Raji (cell line): Measurements from ENCODE around the gene PDCD4.

ENCODE experiments used
- POLR2A ChIP-seq: IDR thresholded peaks from 2 replicates; pipeline ENCODE4 v1.6.1; 2011; ENCODE audit warnings: low read depth, low read length, control low read depth; ENCODE audit not compliant: insufficient read depth

Gene PDCD4

DNA sequence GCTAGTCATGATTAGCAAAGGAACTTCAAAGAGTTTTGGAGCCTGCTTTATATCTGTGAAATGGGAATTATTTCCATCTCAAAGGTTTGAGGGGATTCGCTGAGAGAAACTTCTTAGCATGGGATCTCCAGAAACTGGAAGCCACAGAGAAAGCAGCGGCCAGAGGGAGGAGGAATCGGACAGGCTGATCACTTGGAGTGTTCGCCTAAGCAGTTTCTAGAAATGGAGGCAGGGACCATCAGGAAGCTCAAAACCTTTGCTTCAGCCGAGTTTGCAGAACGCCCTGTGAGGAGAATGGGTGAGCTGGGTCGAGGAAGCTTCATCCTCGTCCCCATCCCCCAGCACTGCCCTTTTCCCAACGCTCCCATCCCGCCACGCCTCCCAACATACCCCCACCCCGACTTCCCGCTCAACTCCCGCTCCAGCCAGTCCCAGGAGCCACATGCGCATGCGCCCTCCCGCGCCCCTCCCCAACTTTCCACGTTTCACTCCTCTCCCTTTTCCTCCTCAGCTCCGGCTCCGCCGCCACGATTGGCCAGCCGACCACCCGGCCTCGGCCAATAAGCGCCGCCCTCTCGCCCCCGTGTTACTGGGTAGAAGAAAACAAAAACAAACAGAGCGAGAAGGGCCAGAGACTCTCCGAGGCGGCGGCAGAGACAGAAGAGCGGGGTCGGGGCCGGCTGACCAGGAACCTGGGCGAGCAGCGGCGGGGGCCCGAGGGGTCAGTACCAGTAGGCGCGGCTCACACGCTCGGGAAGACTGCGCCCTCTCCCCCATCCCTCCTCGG, at the start of gene PDCD4:
Gene PDCD4, plus strand, starts transcription at position 631 of the 787 bp plus-strand sequence. CDS start 4,100 bp downstream, outside the sequence.
- TF ChIP-seq POLR2A, result peak; percentile 62

DNA sequence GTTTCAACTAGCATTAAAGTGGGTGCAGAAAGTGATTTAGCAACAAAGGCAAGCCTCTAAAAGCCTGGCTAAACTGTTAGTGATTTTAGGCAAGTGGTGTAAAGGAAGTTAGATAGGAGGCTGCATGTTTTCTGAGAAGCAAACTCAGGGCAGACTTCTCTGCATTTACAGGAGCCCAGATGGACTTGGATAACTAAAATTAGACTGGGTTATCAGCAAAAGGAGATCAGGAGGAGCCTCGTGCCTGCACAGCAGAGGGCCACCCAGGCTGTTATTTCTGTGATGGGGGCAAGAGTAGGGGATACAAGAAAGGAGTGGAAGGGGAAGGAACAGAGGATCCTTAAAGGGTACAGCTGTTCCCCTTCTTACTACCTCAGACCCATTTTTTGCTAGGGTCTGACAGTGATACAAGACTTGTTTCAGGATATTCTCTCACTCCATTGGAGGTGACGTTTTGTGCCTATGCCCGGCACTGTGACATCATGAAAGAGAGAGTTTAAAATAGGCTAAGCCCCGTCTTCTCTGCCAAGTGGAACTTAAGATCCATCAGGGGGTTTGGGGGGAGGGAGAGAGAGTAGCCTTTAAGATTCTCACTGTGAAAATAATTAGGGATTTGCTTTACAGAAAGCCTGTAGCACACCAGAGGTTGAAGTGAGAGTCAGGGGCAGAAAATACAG, 49.6 kb upstream of the PDCD4 start:
- no peak for TF ChIP-seq POLR2A

DNA sequence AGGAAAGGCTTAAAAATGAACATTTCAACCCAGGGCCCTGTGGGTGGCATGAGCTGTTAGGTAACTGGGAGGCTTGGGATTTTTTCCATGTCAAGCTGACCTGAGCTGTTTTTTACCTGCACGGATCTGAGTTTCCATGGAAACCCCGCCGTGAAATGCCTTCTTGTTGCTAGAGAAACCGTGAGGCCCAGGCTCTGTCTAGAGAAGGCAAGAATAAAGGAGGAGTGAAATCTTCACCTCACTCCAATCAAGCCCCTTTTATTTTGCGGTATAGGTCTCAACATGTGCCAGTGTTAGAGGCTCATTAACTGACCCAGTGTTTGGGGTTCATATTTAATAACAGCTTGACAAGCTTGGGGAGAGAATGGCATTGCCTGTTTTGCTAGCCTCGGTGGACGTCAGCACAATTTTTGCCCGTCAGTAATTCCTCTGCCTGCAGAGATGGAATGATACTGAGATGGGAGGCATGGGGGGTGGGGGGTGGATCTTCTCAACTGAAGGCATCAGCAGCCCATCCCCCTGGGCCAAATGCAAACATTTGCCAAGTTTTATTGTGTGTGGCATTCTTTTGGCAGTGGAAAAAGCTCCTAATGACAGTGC, 48.9 kb upstream of the PDCD4 start:
- no peak for TF ChIP-seq POLR2A

DNA sequence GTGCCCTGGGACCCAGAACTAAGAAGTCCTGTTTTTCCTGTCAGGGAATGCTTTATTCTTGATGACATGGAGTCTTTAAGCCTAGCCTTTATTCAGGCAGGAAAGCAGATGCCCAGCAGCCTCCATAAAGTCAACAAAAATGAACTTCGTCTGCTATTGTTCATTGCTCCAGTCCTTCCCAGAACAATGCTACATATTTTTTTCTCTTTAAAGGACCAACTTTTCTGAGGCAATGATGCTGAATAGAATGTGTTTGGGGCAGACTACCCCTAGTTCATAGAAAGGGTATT, 47.6 kb upstream of the PDCD4 start:
- TF ChIP-seq POLR2A, result no peak

DNA sequence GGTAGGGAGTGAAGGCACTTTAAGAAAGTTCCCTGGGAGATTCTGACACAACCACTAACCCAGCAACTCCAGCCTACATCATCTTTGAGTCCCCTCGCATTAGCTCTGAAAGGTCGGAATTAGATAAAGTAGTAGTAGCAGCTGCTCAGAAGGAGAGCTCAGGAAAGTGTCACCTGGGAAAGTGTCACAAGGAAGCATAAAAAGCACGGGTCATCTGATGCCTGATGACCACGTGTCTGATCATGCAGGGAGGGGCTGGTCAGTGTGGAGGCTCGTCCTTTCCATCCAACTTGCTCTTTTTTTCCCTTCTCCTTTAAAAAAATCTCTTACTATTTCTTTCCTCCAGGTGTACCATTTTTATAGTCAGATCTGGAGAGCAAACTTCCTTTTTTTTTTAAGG, 47.1 kb upstream of the PDCD4 start:
- no peak for TF ChIP-seq POLR2A

DNA sequence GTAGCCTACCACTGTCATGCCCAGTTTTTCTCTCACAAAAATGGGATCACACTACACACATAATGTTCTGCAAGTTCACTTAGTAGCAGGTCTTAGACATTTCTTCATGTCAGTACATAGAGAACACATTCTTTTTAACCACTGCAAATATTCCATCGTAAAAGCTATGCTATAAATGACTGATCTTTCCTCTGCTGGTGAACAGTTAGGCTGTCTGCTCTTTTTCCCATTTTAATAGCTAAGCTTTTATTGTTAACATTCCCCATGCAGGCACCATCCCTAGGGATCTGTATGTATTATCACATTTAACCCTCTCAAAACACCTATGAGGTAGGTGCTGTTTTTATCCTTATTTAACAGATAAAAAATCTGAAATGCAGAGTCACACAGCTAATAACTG, 46.2 kb upstream of the PDCD4 start:
- TF ChIP-seq POLR2A, result no peak

DNA sequence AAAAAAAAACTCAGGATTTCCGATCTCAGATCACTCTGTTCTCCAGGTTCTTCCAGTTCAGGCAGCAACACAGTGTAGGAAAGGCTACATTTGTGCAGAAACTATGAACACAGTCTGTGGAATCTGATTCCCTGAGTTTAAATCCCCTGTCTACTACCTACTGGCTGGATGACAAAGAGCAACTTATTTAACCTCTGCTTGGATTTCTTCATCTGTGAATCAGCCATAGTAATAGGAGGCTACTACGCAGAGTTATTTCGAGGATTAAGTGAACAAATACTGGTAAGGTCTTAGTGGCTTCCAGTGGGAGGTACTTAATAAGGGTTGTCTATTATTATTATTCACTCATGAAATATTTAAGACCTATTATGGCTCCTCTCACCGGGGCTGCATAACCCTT, 44.3 kb upstream of the PDCD4 start:
- TF ChIP-seq POLR2A, result no peak

DNA sequence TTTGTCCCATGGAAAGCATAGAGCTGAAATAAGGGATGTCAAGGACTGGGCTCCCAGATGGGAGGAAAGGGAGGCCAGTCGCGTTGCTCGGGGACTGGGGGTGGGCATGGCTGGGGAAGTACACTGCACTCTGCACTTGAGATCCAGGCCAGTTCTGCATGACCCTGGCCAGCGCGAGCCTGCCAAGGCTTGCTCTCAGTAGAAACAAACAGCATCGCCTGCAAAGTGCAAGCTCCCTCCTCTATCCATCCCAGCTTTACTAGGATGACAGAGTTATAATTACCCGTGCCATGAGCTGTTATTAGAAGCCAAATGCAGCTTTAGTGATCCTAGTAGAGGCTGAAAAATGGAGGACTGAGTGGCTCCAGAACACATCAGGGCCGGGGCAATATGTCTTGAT, 43.9 kb upstream of the PDCD4 start:
- no peak for TF ChIP-seq POLR2A

DNA sequence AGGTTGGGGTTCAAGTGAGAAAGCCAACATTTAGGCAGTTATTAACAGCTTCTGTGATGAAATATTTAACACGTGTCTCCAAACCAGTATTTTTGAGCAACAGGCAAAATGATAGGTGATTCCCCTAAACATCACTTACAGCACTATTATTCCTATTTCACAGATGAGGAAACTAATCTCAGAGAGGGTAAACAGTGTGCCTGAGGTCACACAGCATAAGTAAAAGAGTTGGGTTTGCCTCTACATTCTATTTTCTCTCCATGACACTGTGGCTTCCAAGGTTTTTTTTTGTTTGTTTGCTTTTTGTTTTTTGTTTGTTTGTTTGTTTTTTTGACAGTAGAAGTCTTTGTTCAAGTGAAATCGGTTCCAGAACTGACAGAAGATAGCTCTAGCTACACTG, 43.2 kb upstream of the PDCD4 start:
- TF ChIP-seq POLR2A, result no peak

DNA sequence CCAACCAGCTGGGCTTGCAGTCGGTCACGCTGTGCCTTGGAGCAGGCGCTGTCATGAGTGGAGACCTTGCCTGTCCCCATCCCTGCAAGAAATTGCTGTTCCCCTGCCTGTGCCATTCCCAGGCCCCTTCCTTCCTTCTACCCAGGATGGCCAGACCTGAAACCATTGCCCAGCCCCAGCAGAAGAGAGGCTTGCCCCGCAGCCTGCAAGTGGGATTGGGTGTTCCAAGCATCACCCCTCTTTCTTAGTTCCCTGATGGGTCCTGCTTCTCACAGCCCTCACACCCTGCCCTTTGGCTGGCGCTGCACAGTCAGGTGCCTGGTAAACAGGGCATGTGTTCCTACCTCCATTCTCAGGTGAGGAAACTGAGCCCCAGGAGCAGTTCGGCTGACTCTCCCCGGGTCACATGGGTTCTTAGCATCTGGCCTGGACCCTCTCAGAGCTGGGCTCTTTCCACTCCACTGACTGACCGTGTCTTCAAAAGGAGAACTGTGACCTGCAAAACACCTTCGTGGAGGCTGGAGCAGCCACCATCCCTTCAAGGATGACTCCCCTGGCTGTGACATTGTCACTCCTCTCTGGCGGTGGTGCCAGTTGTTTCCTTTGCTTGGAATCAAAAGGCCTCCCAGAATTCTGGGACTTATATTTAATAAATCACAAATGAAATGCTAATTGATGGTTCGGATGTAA, 41.9 kb upstream of the PDCD4 start:
- no peak for TF ChIP-seq POLR2A

DNA sequence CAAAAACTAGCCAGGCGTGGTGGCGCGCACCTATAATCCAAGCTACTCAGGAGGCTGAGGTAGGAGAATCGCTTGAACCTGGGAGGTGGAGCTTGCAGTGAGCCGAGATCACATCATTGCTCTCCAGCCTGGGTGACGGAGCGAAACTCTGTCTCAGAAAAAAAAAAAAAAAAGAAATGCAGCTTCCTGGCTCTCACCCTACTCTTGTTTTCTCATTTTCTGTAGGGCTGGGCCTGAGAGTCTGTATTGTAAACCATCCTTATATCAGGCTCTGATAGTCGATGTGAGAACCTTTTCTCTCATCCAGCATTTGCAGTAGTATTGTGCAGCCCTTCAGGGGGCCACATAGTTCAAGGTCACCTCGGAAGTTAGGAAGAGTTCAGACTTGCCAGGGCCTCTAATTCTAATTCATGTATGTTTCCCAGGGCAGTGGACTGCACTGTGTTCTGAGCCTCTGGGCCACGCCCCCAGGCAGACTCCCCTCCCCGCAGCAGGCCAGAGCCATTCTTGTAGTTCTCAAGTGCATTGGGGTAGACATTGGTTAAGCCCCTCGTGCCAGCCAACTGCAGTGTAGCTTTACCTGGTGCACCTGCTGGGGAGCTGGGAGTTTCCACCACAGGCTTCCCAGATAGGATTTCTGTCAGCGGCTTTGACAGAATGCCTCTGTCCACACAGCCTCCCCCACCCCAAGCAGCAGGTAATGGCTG, 38.3 kb upstream of the PDCD4 start:
- no peak for TF ChIP-seq POLR2A

DNA sequence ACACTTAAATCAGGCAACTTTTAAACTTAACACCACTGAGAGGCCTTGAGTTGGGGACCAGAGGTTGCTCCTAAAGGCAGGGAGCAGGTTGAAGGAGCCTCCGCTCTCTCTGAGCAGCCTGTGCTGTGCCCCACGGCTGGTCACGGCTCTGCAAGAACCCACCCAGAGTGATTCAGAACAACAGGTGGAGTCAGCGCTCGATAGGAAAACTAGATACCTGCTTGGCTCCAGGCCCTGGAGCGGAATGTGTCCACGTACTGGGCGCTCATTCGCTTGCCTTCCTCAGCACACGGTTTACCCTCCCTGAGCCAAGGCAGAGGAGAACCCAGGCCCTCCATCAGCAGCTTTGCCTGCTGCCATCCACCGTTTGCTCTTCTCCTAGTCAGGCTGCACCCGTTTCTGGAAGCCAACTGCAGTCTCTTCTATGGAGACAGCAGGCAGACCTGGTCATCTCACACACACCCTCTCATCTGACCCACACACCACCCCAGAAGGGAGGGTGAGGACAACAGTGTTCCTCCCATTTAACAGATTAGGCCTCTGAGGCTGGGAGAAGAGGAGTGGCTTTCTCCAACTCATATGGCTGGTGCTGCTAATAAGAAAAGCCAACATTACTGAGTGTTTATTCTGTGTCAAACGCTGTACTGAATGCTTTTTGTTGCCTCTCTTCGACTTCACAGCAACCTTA, 37.6 kb upstream of the PDCD4 start:
- TF ChIP-seq POLR2A, result no peak

DNA sequence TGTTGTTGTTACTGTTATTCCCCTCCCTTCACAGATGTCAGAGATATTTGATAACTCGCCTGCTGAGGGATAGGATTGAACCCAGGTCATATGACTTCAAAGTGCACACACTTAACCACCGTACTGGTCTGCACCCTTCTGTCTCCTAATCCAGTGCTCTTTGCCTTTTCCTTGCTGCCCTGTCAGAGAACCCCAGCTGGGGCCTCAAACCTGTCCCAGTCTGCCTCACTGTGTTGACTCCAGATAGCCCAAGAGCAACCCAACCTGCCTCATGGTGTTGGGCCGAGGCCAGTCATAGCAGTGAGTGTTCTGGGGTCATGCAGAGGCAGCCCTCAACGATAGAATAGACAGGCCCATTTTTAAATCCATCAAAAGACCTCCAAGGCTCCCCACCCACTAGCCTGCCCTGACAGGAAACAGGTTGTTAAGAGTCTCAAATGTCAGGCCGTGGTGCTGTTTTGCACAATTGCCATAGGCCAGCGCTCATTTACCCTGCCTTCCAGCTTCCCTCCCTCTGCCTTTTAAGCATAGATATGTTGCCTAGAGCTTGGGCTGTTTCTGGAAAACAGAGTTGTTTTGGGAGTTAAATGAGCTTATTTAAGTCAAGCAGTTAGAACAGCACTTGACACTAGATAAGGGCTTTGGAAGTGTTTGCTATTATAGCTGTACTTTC, 37.0 kb upstream of the PDCD4 start:
- TF ChIP-seq POLR2A, result no peak

DNA sequence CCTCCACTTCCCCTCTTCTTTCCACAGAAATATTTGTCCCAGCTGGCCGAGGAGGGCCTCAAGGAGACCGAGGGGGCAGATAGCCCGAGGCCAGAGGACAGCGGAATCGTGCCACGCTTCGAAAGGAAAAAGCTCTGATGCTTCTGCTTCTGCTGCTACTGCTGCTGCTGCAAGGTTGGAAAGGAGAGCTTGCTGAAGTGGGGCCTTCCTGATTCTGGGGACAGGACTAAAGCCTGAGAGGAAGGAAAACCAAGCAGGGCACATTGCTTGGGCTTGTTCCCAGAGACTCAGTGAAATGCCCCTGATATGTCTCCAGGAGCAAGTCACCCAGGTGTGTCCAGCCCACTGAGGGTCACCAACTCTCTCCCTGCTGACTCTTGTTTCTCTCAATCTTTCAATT, 35.9 kb upstream of the PDCD4 start:
- no peak for TF ChIP-seq POLR2A
